HEK293T (cell line): Measurements from ENCODE around the gene SRP68.
"Not testable (repeated sequence)": the region's sequence is repeated elsewhere in the genome, so short reads cannot be mapped to it uniquely, and the experiment has no call there.

ENCODE experiments used
- ELF4 ChIP-seq: fragments of 450-650 bp; IDR thresholded peaks from 2 replicates; pipeline ENCODE4 v1.6.1; 2017; ENCODE audit warnings: antibody characterized with exemption
- FOXA1 ChIP-seq: fragments of 450-650 bp; IDR thresholded peaks from 2 replicates; pipeline ENCODE4 v1.6.1; 2016; ENCODE audit warnings: mild to moderate bottlenecking
- FOXK2 ChIP-seq: fragments of 450-650 bp; IDR thresholded peaks from 2 replicates; pipeline ENCODE4 v1.6.1; 2016; ENCODE audit warnings: mild to moderate bottlenecking
- FOXM1 ChIP-seq: fragments of 450-650 bp; IDR thresholded peaks from 2 replicates; pipeline ENCODE4 v1.6.1; 2017; ENCODE audit warnings: mild to moderate bottlenecking, borderline replicate concordance
- LEF1 ChIP-seq: fragments of 450-650 bp; IDR thresholded peaks from 2 replicates; pipeline ENCODE4 v1.6.1; 2017; ENCODE audit warnings: mild to moderate bottlenecking, borderline replicate concordance
- NFRKB ChIP-seq: fragments of 450-650 bp; IDR thresholded peaks from 2 replicates; pipeline ENCODE4 v1.6.1; 2016; ENCODE audit warnings: mild to moderate bottlenecking, moderate library complexity
- PKNOX1 ChIP-seq: fragments of 450-650 bp; IDR thresholded peaks from 2 replicates; pipeline ENCODE4 v1.6.1; 2016
- SP1 ChIP-seq: fragments of 450-650 bp; IDR thresholded peaks from 2 replicates; pipeline ENCODE4 v1.6.1; 2017
- SUZ12 ChIP-seq: fragments of 450-650 bp; IDR thresholded peaks from 2 replicates; pipeline ENCODE4 v1.6.1; 2016; ENCODE audit warnings: mild to moderate bottlenecking

GRCh38 chr17:76042868-76043267, 29.4 kb downstream of the SRP68 start:
- not testable (repeated sequence) for TF ChIP-seq LEF1, FOXA1, FOXM1, FOXK2, PKNOX1, SUZ12, SP1, ELF4, NFRKB
